Aorta (tissue), 5 donors: ENCODE data around the gene OLA1. TPM values are rescaled to one million over a fixed set of nuclear protein-coding genes. Genes with fewer than 3 reads are reported as not detected.
"Not testable (repeated sequence)": the region's sequence is repeated elsewhere in the genome, so short reads cannot be mapped to it uniquely, and the experiment has no call there.

Experiments
- ATAC-seq: fragments of 200-7000 bp; cut with Tn5 transposase; one replicate; pipeline ENCODE4 v1.9.1; 2022; ENCODE audit warnings: moderate library complexity; ENCODE audit not compliant: low FRiP score
- DNase-seq, 2 donors: peaks; one replicate each; pipeline ENCODE4 v3.0.0-alpha.2; 2020
- H3K27ac ChIP-seq, 2 donors: one replicate each; pipeline ENCODE4 v1.5.1; 2013; ENCODE audit warnings: low read length in 2 of 2, mild to moderate bottlenecking in 2 of 2, moderate library complexity in 2 of 2, control low read depth in 1 of 2, inconsistent platforms in 1 of 2, low read depth in 1 of 2
- H3K27me3 ChIP-seq, 2 donors: one replicate each; pipeline ENCODE4 v1.6.1; 2013; ENCODE audit warnings: control low read depth in 1 of 2, low read length in 1 of 2, mild to moderate bottlenecking in 1 of 2, moderate library complexity in 1 of 2; ENCODE audit not compliant: insufficient read depth in 2 of 2, control insufficient read depth in 1 of 2
- H3K36me3 ChIP-seq, 2 donors: one replicate each; pipeline ENCODE4 v1.6.1; 2013; ENCODE audit warnings: control low read depth in 1 of 2, low read length in 1 of 2, mild to moderate bottlenecking in 1 of 2; ENCODE audit not compliant: insufficient read depth in 2 of 2, control insufficient read depth in 1 of 2
- H3K4me1 ChIP-seq, 2 donors: one replicate each; pipeline ENCODE4 v1.6.1; 2013; ENCODE audit warnings: low read length in 2 of 2, control low read depth in 1 of 2, mild to moderate bottlenecking in 1 of 2, moderate library complexity in 1 of 2; ENCODE audit not compliant: insufficient read depth in 2 of 2, control insufficient read depth in 1 of 2
- H3K4me3 ChIP-seq, 2 donors: one replicate each; pipeline ENCODE4 v1.5.1; 2013; ENCODE audit warnings: low read length in 2 of 2, control low read depth in 1 of 2, mild to moderate bottlenecking in 1 of 2
- H3K9me3 ChIP-seq: one replicate; pipeline ENCODE4 v1.6.1; 2013; ENCODE audit warnings: mild to moderate bottlenecking, low read length; ENCODE audit not compliant: control insufficient read depth
- WGBS, 2 donors: extraction: QIAGEN DNeasy Blood & Tissue Kit; methylation state at CpG; one replicate each; pipeline ENCODE4 v1.1.7; 2013; 5-methylcytosine and 5-hydroxymethylcytosine counted together
- intact Hi-C, 2 donors: fragments of 100-400 bp; cut with DNase I; formaldehyde crosslinking; loops; one replicate each; pipeline versions ENCODE4 v1.14.2 to v1.15.0; 2022
- long read RNA-seq, 2 donors: library from polyadenylated mRNA; unstranded; transcript quantifications; one replicate each; pipeline ENCODE4 v2.0.0, GENCODE V29; 2020 to 2021
- polyA plus RNA-seq, 2 donors: library from polyadenylated mRNA; stranded (reverse); fragments of 200-250 nt; gene quantifications; one replicate each; pipeline ENCODE4 v1.2.3, GENCODE V29; 2013
- total RNA-seq, 2 donors: library from RNA; stranded (reverse); fragmentation: NEBNext Ultra II Directional; extraction: Animal tissue kit (Norgen Biotek cat#: 25700); gene quantifications; one replicate each; pipeline ENCODE4 v1.2.1, GENCODE V29; 2021
- donor health status: healthy with polysubstance abuse.
- donor health status: Bipolar disorder and iron deficiency.
- donor health status: DM: no; HTN: no; CAD: no.
- donor health status: DM: no; HTN: no; CAD: no.
- donor health status: DM: yes; HTN: yes; CAD: no.

The OLA1 gene
- total RNA-seq (10 to 100 TPM; 45.2 to 55.3 TPM), polyA plus RNA-seq (10 to 100 TPM; 53.4 to 64.0 TPM)
- long read RNA-seq, donor 1, full-length matches to known transcripts = 338 of 375 reads
- long read RNA-seq, donor 1, partial matches to known transcripts = 18 of 375 reads
- long read RNA-seq, donor 1, other reads (novel, unspliced or antisense) = 19 of 375 reads
- long read RNA-seq, donor 2, full-length matches to known transcripts = 21 of 30 reads
- long read RNA-seq, donor 2, partial matches to known transcripts = 6 of 30 reads
- long read RNA-seq, donor 2, other reads (novel, unspliced or antisense) = 3 of 30 reads

GRCh38 chr2:174248187-174248997 lies at the start of gene OLA1:
Gene OLA1 (minus strand): TSS chr2:174248532. CDS start chr2:174246815, 1,717 bp downstream.
- DNase-seq (peak; percentile 97 to 98), ATAC-seq (peak; percentile 99)
- intact Hi-C loops = no loop called here
- H3K9me3 ChIP-seq = no peaks in the 10 kb centered on the region
- no peaks in the 10 kb centered on the region for H3K4me1 ChIP-seq
- 0% methylated on average over 63 to 85 of the region's 85 CpGs for WGBS, 2 donors
- H3K27me3 ChIP-seq = no peaks in the 10 kb centered on the region
- peak within 1 kb of the TSS in 1 of 2 donors; percentile 77 for H3K27ac ChIP-seq
- no peaks in the 10 kb centered on the region for H3K36me3 ChIP-seq
- peak within 1 kb of the TSS; percentile 27 to 51 for H3K4me3 ChIP-seq

GRCh38 chr2:174292908-174293307 lies 44.6 kb upstream of the OLA1 start:
- Histone ChIP-seq H3K36me3 (no peaks in the 10 kb centered on the region), H3K4me1 (no peaks in the 10 kb centered on the region), H3K27me3 (peaks cover 0 to 2% of the 10 kb centered on the region in 2 donors), H3K4me3 (no peak overlapping the region), H3K27ac (no peak overlapping the region), H3K9me3 (peaks cover 2% of the 10 kb centered on the region)
- WGBS, 2 donors = 96 to 98% methylated on average over 1 of the region's 1 CpG
- no peak for ATAC-seq
- no peak for DNase-seq
- intact Hi-C loops = no loop called here

- no peaks in the 10 kb centered on the region for H3K9me3 ChIP-seq
- ATAC-seq (no peak), DNase-seq (no peak)
- H3K36me3 ChIP-seq = no peaks in the 10 kb centered on the region
- no peak overlapping the region for H3K4me3 ChIP-seq
- H3K27me3 ChIP-seq = no peaks in the 10 kb centered on the region
- no peak overlapping the region for H3K27ac ChIP-seq
- H3K4me1 ChIP-seq = no peaks in the 10 kb centered on the region
- WGBS, 2 donors = 86% methylated on average over 2 of the region's 2 CpGs
- intact Hi-C loops = no loop called here
These were observed 37.8 kb upstream of the OLA1 start for GRCh38 chr2:174286172-174286571.

DNA sequence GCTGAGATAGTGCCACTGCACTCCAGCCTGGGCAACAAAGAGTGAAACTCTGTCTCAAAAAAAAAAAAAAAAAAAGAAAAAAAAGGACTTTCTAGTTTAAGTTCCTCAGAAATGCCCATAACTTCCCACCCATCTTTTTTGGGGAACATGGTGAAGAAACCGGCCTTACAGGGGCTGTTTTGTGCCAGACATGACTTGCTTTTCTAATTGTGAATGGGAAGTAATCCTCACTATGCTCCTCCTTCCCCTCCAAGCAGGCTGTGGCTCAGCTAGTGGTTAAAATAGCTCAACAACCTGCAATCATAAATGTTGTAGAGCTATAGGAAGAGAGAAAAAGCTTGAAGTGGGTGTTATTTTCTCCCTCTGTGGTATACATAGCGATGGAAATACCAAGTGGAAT lies 34.1 kb upstream of the OLA1 start:
- Histone ChIP-seq H3K4me1 (no peaks in the 10 kb centered on the region), H3K9me3 (peaks cover 2% of the 10 kb centered on the region), H3K36me3 (no peaks in the 10 kb centered on the region), H3K27ac (no peak overlapping the region), H3K4me3 (no peak overlapping the region), H3K27me3 (no peaks in the 10 kb centered on the region)
- 74 to 75% methylated on average over 2 of the region's 2 CpGs for WGBS, 2 donors
- intact Hi-C loops = no loop called here
- DNase-seq = no peak
- ATAC-seq = no peak

DNA sequence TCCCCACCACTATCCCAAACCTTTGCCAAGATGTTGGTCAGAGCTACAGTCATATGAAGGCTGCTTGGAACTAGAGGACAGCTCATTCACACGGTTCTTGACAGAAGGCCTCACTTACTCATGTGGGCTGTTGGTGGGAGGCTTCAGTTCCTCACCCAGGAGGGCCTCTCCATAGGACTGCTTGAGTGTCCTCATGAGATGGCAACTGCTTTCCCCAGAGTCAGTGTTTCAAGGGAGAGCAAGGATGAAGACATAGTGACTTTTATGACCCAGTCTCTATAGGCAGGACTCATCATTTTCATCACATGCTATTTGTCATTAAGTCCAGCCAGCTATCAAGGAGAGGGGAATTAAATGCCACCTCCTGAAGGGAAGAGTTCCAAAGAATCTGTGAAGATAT lies 33.4 kb upstream of the OLA1 start:
- ATAC-seq = no peak
- peaks cover 2% of the 10 kb centered on the region for H3K9me3 ChIP-seq
- no peaks in the 10 kb centered on the region for H3K27me3 ChIP-seq
- 40 to 54% methylated on average over 1 of the region's 1 CpG for WGBS, 2 donors
- H3K4me3 ChIP-seq = no peak overlapping the region
- no peaks in the 10 kb centered on the region for H3K36me3 ChIP-seq
- no peak overlapping the region for H3K27ac ChIP-seq
- no peaks in the 10 kb centered on the region for H3K4me1 ChIP-seq
- DNase-seq = no peak
- intact Hi-C loops = no loop called here

GRCh38 chr2:174280596-174280995 lies 32.3 kb upstream of the OLA1 start:
- Histone ChIP-seq H3K36me3 (no peaks in the 10 kb centered on the region), H3K27me3 (no peaks in the 10 kb centered on the region), H3K4me1 (no peaks in the 10 kb centered on the region), H3K9me3 (peaks cover 2% of the 10 kb centered on the region), H3K27ac (no peak overlapping the region), H3K4me3 (no peak overlapping the region)
- intact Hi-C loops = no loop called here
- ATAC-seq = no peak
- no peak for DNase-seq
- WGBS, 2 donors = 71 to 78% methylated on average over 3 of the region's 3 CpGs

- H3K27me3 ChIP-seq, ATAC-seq, DNase-seq, H3K4me3 ChIP-seq, H3K36me3 ChIP-seq, H3K9me3 ChIP-seq, H3K4me1 ChIP-seq, intact Hi-C loops, H3K27ac ChIP-seq: not testable (repeated sequence)
- WGBS, 2 donors = 90 to 93% methylated on average over 1 to 4 of the region's 6 CpGs
These were observed 21.9 kb upstream of the OLA1 start for GRCh38 chr2:174270263-174270662.

DNA sequence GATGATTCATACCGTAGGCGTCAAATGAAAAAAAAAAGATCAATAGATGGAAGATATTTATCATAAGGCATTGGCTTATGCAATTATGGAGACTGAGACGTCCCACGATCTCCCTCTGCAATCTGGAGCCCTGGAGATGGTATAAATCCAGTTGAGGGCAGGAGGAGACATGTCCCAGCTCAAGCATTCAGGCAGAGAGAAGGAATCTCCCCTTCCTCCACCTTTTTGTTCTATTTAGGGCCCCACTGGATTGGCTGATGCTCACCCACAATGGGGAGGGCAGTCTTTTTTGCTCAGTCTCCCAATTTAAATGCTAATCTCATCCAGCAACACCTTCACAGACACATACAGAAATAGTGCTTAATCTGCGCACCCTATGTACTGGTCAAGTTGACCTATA lies 18.0 kb upstream of the OLA1 start:
- Histone ChIP-seq H3K9me3 (no peaks in the 10 kb centered on the region), H3K4me3 (no peak overlapping the region), H3K36me3 (no peaks in the 10 kb centered on the region), H3K27ac (no peak overlapping the region), H3K27me3 (no peaks in the 10 kb centered on the region), H3K4me1 (no peaks in the 10 kb centered on the region)
- 83 to 85% methylated on average over 5 of the region's 5 CpGs for WGBS, 2 donors
- intact Hi-C loops = no loop called here
- no peak for DNase-seq
- no peak for ATAC-seq

DNA sequence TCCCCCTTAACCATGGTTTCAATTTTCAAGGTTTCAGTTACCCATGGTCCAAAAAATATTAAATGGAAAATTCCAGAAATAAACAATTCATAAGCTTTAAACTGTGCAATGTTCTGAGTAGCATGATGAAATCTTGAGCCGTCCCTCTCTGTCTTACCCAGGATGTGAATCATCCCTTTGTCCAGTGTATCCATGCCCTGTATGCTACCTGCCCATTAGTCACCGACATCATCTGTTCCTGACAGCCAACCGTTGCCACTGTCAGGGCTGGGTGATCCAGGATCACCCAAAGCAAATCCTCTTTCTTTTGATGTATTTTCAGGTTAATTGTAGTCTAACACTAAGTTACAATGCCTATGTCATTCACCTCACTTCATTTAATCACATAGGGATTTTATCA lies 15.7 kb upstream of the OLA1 start:
- Histone ChIP-seq H3K4me1 (no peaks in the 10 kb centered on the region), H3K27ac (no peak overlapping the region), H3K9me3 (no peaks in the 10 kb centered on the region), H3K36me3 (no peaks in the 10 kb centered on the region), H3K4me3 (no peak overlapping the region), H3K27me3 (no peaks in the 10 kb centered on the region)
- DNase-seq (no peak), ATAC-seq (no peak)
- 88 to 91% methylated on average over 3 of the region's 3 CpGs for WGBS, 2 donors
- intact Hi-C loops = no loop called here
